ENCODE measurements around the gene SFXN3.
A peak's percentile ranks its signal among the peaks of the same experiment; 100 is the strongest.

SFXN3 gene

GRCh38 chr10:100986623-100986951, 44.4 kb upstream of the SFXN3 start:
- peak overlapping the region; percentile 94 for H3K4me3 ChIP-seq (ENCODE audit: control insufficient read depth, low read depth, low read length)
- TF ChIP-seq CTCF (conservative IDR thresholded peaks at IDR 0.05; ENCODE audit: control insufficient read depth, insufficient read depth, low read depth, low read length) = no peak
- DNase-seq (ENCODE audit: low read depth) = no peak

GRCh38 chr10:100986952-100987684, 43.9 kb upstream of the SFXN3 start, which contains the start of the genes MRPL43 and TWNK:
TSS of gene MRPL43 (minus strand) at chr10:100987497. CDS start at chr10:100987443, 54 bp downstream.
TSS of gene TWNK (plus strand) at chr10:100987543. CDS start at chr10:100988211, 668 bp downstream.
- peak within 1 kb of the TSS; percentile 94 for H3K4me3 ChIP-seq (ENCODE audit: control insufficient read depth, low read depth, low read length)
- TF ChIP-seq CTCF (conservative IDR thresholded peaks at IDR 0.05; ENCODE audit: control insufficient read depth, insufficient read depth, low read depth, low read length) = no peak
- peak; percentile 67 for DNase-seq (ENCODE audit: low read depth)

- no peak for DNase-seq (ENCODE audit: low read depth)
- no peak for TF ChIP-seq CTCF (conservative IDR thresholded peaks at IDR 0.05; ENCODE audit: control insufficient read depth, insufficient read depth, low read depth, low read length)
These were observed 43.4 kb upstream of the SFXN3 start for GRCh38 chr10:100987685-100988049.

GRCh38 chr10:100988166-100988565, 42.9 kb upstream of the SFXN3 start:
- no peak for TF ChIP-seq CTCF (conservative IDR thresholded peaks at IDR 0.05; ENCODE audit: control insufficient read depth, insufficient read depth, low read depth, low read length)
- peak overlapping the region; percentile 94 for H3K4me3 ChIP-seq (ENCODE audit: control insufficient read depth, low read depth, low read length)

More at GRCh38 chr10:100987685-100988049, 43.4 kb upstream of the SFXN3 start:
- H3K4me3 ChIP-seq (ENCODE audit: control insufficient read depth, low read depth, low read length) = peak overlapping the region; percentile 94

GRCh38 chr10:100989088-100989487, 41.9 kb upstream of the SFXN3 start:
- TF ChIP-seq CTCF (conservative IDR thresholded peaks at IDR 0.05; ENCODE audit: control insufficient read depth, insufficient read depth, low read depth, low read length) = no peak
- no peak overlapping the region for H3K4me3 ChIP-seq (ENCODE audit: control insufficient read depth, low read depth, low read length)
- DNase-seq (ENCODE audit: low read depth) = no peak

More at GRCh38 chr10:100988166-100988565, 42.9 kb upstream of the SFXN3 start:
- DNase-seq (ENCODE audit: low read depth) = no peak

- no peak overlapping the region for H3K4me3 ChIP-seq (ENCODE audit: control insufficient read depth, low read depth, low read length)
- peak; percentile 46 for DNase-seq (ENCODE audit: low read depth)
- TF ChIP-seq CTCF (conservative IDR thresholded peaks at IDR 0.05; ENCODE audit: control insufficient read depth, insufficient read depth, low read depth, low read length) = peak; percentile 74
These were observed 36.9 kb upstream of the SFXN3 start for GRCh38 chr10:100993986-100994708.

All from fibroblast of mammary gland (primary cell).